GM21423 (cell line): Measurements from ENCODE around the gene BAMBI.
"Not testable (repeated sequence)": the region's sequence is repeated elsewhere in the genome, so short reads cannot be mapped to it uniquely, and the experiment has no call there.

Source experiments
- ATAC-seq: cut with Tn5 transposase; IDR thresholded peaks from one replicate; pipeline ENCODE4 v1.9.1; 2021; ENCODE audit warnings: mild to moderate bottlenecking, moderate library complexity; ENCODE audit not compliant: unreplicated experiment

BAMBI gene, protein sequence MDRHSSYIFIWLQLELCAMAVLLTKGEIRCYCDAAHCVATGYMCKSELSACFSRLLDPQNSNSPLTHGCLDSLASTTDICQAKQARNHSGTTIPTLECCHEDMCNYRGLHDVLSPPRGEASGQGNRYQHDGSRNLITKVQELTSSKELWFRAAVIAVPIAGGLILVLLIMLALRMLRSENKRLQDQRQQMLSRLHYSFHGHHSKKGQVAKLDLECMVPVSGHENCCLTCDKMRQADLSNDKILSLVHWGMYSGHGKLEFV

DNA sequence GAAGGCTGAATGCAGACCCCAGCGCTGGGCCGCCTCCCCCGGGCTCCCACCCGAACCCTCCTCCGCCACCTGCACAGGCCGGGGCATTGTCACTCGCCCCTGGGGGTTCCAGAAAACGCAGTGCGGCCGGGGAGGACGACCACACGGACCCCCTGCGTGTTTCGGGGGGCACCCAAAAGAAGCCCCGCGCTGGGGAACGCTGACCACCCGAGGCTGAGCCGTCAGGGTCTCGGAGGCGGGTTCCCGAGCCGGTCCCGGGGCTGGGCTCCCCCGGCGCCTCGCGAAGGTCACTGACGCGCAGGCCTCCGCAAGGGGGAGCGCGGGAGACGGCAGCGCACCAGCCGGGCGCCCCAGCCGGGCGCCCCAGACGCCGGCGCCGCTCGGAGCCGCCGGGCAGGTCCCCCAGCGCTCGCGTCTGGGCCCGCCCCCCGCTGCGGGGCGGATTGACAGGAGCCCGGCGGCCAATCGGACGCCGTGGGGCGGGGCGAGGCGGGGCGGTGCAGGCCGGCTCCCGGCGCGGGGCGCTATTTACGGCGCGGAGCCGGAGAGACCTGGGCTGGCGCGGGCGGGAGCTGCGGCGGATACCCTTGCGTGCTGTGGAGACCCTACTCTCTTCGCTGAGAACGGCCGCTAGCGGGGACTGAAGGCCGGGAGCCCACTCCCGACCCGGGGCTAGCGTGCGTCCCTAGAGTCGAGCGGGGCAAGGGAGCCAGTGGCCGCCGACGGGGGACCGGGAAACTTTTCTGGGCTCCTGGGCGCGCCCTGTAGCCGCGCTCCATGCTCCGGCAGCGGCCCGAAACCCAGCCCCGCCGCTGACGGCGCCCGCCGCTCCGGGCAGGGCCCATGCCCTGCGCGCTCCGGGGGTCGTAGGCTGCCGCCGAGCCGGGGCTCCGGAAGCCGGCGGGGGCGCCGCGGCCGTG lies at the start of gene BAMBI:
Gene BAMBI (plus strand): TSS at position 554 of the 920 bp plus-strand sequence. CDS start 377 bp downstream, outside the sequence.
- ATAC-seq: peak; percentile 97

DNA sequence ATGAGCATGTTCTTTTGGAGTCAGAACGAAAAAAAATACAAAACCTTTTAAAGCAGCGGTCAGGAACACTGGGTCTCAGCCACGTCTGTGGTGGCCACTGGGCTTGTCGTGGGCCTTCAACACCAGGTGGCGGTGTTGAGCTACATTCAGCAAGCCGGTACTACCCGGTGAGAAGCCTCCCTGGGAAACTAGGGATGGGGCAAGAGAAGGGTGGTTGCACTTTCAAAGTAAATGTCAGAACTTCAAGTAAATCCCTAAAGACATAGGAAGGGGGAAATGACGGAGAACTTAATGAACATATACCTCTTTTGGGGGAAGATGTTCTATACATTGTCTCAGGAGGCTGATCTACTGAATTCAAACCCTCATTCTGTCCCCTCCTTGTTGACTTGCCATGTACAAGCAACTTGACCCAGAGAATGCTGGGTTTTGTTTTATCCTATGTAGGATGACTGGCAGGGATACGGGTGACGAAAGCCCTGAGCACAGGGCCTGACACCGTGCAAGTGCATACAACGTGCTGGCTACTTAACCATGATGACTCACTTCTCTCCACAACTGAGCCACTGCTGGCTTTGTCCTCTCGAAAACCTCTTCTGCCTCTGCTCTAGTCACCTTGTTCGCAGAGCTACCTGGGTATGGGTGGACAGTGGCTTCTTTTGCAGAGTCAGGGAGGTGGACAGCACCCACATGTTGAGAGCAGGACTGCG lies 49.0 kb upstream of the BAMBI start:
- peak; percentile 61 for ATAC-seq

DNA sequence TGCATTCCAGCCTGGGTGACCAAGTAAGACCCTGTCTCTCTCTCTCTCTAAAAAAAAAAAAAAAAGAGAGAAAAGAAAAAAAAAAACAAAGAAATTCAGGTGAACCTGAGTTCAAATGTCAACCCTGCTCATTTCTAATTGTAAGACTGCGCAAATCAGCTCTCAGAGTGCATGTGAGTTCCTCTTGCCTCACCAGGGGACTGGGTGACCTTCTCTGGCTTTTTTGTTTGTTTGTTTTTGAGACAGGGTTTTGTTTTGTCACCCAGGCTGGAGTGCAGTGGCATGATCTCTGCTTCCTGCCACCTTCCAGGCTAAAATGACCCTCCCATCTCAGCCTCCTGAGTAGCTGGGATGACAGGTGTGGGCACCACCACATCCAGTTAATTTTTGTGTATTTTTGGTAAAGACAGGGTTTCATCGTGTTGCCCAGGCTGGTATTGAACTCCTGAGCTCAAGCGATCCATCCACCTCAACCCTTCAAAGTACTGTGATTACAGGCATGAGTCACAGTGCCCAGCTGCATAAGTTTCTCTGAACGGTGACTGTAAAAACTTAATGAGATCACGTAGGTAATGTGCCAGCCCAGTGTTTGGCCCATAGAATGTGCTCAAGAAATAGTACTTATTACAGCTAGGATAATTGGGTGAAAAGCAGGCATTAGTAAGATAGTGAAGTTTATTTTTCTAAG lies 45.3 kb upstream of the BAMBI start:
- no peak for ATAC-seq

DNA sequence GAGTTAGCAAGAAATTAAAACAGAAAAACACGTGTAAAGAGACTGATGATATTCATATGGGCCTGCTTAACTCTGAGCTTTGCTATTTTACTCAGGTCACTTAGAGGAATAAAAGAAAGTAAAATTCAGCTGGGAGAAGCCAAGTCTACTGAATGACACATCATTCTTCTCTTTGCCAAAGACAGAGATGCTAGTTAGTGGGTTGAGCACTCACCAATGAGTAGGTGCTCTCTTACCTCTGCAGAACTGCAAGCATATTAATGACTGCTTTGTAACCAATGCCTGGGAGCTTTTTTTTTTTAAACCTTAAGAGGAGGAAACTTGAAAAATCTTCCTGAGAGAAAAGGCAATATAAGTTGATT lies 44.8 kb upstream of the BAMBI start:
- no peak for ATAC-seq

DNA sequence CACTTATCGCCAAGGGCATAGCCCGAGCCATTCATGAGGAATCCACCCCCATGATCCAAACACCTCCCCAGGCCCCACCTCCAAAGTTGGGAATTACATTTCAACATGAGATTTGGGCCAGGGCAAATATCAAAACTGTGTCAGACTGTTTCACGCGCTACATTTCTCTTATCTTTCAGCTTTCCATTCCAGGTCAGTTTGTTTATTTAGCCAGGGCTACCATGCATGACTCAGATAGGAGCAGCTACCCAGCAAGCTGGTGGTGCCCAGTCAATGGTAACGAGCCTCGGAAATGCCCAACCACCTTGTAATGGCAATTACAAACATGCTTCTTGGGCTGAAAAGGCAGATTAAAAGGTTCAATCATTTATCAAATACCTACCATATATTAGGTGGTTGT lies 43.6 kb upstream of the BAMBI start:
- ATAC-seq: no peak

DNA sequence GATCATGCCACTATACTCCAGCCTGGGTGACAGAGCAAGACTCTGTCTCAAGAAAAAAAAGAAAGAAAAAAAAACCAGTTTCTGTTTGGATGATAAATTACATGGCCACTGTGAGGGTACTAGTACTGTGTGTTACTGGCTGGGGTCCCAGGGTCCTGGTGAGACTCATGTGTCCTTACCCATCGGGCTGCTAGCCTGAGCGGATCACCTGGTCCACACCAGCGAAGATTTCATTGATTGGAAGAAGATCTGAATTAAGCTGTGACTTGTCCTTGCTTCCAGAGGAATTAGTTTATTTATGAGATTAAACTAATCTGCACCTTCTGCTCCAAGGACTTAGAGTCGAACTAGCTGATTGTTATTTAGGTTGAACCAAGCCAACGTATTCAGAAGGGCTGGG lies 40.0 kb upstream of the BAMBI start:
- no peak for ATAC-seq

DNA sequence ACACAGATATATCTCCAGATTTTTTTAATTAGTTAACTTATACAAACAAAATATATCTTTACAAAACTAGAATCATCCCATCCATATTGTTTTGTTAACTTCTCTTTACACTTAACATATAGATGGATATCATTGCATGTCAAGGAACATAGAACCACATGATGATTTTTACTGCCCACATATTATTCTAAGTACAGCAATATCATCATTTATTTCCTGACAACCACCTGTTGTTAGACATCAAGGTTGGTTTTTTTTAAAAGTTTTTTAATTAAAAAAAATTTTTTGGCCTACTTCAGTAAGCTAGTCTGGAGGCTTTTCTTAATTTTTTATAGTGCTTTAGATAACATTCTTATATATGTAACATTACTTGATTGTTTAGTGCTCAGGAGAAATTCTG lies 38.9 kb upstream of the BAMBI start:
- no peak for ATAC-seq

DNA sequence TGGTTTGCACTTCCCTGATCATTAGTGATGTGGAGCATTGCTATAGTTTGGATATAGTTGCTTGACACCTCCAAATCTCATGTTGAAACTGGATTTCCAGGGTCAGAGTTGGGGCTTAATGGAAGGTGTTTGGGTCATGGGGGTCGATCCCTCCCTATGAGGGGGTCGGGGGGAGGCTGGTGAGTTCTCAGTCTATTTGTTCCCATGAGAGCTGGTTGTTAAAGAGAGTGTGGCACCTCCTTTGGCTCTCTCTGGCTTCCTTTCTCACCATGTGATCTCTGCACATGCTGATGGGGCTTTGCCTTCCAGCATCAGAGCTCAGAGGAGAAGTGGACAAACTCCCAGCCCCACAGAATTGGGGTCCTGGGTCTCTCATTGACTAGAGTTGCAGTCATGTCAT lies 36.8 kb upstream of the BAMBI start:
- ATAC-seq: no peak

DNA sequence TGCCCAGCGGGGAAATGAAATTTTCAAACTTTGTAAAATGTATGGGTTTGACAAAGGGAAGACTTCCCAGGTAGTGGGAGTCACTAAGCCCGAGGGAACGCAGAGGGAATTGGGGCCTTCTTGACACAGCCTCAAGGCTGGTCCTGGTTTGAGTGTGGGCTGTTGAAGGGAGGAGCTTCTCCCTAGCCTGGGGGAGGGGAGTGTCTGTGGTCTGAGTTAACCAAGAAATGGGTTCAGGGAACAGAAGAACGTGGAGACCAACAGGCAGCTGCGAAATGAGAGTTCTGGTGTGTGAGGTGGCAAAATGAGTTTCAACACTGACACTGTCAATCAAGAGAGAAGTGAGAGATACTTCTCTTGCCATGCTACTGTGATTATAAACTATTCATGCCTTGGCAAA lies 32.7 kb upstream of the BAMBI start:
- no peak for ATAC-seq

DNA sequence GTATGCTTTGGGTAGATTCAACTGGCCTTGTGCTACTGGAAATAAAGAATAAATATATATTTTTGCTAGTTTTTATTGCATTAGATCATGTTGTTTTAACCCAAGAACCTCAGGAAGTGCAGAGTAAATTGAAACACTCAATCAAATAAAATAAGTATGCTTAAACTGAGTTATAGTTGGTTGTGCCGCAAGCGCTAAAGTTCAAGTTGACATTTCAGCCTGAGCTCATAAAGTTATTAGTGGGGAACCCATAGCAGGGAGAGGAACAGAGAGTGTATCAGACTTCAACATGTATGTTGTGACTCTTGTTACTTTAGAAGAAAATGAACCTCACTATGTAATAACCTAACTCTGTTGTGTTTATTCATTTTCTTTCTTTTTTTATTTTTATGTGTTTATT lies 25.2 kb upstream of the BAMBI start:
- ATAC-seq: no peak

DNA sequence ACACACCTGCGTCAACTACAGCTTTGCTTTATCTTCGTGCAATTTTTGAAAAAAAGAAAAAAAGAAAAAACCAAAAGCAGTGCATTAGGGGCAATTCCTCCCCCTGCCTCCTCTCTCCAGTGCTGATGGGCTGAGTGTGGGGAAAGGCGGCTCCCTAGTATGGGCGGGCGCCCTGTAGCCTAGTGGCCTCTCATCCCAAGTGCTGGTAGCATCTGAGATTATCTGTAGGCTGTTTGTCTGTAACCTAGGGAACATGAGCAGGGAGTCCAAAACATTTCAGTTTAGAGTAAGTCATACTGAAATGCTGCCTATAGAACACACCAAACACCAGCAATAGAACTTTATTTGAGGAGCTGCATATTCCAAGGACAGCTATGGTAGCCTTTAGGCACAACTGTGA lies 24.6 kb upstream of the BAMBI start:
- ATAC-seq: no peak

DNA sequence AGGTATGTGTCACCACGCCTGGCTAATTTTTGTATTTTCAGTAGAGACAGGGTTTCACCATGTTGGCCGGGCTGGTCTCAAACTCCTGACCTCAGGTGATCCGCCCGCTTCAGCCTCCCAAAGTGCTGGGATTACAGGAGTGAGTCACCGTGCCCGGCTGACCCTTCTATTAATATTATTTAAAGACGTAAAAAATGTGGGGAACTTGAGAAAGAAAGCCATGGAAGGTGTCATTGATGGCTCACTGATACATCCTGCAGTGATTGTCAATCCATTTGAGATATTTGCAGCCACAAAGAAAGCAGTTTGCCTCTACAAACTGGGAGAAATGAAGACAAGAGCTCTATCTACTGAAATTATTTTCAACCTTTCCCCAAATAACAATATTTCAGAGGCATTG lies 18.5 kb upstream of the BAMBI start:
- not testable (repeated sequence) for ATAC-seq

DNA sequence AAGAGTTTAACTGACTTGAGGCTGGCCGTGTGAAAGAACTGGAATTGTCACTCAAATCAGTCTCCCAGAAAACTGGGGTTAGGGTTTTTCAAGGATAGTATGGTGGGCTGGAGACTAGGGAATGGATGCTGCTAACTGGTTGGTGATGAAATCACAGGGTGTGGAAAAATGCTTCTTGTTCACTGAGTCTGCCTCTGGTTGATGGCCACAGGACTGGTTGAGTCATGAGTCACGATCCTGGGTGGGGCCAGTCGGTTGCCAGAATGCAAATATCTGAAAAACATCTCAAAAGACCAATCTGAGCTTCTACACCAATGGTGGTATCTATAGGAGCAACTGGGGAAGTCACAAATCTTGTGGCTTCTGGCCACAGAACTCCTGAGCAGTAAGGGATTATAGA lies 16.3 kb upstream of the BAMBI start:
- ATAC-seq: no peak

DNA sequence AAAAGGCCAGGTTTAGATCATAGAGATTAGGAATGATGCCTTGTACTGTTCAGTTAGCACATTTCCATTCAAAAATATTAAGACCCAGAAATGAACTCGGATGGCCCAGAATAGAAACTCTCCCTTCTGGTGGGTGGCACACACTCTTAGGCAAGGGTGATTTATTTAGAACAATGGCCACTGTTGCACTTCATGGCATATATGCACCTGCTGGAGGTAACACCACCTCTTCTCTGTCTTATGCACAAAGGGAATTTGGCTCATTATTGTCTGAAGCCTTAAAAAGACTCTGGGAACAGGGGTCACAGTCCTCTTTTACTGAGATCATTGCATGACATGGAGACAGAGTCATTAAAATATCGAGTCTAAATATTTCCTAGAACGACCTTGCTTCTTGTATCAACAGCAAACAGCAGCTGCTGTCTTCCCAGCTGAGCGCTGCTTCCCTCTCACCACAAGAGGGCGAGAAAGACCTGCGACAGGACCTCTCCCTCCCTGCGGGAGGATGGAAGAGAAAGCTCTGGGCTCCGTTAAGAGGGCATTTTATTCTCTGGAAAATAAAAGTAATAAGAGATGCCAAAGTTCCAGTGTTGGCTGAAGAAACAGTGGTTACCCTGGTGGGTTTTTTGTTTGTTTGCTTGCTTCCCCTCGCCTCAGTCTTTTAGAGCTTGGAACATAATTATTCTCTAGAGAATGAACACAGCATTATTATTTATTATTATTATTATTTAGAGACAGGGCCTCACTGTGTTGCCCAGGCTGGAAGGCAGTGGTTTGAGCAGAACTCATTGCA lies 13.5 kb upstream of the BAMBI start:
- peak; percentile 82 for ATAC-seq

DNA sequence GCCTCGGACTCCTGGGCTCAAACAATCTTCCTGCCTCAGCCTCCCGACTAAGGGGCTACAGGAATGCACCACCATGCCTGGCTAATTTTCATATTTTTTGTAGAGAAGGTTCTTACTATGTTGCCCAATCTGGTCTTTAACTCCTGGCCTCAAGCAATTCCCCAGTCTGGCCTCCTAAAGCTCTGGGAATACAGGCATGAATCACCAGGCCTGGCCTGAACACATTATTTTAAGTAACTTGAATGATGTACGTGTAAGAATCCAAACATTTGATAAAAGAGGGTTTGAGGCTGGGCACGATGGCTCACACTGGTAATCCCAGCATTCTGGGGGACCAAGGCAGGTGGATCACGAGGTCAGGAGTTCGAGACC lies 13.0 kb upstream of the BAMBI start:
- no peak for ATAC-seq

DNA sequence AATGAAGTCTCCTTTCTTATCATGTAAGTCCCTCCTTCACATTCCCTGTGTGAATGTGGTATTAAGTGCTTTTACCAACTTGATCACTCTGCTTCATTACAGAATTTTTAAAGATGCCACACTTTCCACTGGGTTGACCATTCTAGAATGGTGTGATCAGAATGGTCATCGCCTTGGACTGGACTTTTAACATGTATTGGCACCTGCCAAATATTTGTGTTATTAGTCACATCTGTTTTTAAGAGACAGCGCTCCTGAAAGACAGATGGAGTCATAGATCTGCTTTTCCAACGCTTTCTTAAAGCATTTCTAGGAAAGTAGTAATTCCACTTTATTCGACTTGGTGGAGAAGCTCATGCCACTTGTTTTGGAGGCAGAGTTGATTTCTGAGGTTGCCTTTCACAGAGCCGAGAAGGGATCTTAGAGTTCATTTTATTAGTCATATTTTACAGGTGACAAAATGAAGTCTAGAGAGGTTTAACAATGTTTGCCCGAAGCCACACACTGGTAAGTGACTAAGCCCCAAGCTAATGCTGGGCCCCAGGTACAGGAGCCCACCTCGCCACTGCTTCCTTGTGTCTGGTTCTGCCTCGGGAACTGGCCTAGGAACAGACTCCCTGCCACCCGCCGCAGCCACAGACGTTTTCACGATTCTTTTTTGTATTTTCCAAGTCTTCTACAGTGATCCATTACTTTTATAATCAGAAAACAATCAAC lies 10.4 kb upstream of the BAMBI start:
- no peak for ATAC-seq

DNA sequence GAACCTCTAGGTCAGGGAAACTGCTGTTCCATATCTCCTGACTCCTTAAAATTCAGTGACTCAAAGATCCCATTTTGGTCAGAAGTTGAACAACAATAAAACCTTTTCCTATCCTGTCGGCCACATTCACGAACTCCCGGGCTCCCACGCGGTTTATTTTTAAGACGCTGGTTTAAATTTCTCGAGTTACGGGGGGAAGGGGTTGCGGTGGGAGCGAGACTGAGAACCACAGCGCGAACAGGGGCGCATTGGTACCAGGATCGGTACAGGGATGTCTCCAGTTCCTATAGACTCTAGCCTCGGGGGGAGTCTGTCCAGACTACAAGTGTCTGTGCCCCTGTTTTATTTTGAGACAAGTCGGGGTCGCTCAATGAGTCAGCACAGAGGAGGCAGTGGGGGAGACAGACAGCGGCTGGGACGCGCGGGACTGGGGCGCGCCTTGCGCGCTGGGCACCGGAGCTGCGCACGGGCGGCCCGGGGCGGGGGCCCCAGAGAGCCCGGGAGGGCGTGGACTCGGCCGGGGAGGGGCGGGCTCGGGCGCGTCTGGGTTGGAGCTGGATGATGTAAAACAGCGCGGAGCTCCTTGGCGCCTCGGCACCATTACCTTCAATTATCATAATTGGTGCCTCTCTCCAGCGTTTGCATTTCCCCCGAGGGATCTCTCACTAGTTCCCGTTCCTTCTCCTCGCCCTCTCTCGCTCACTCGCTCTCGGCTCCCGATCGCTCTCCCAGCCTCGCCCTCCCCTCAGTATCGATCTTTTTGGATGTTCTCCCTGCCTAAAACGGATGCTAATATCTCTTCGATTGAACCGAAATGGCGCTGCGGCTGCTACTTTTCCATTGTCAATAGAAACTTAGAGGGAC lies 8.7 kb upstream of the BAMBI start:
- no peak for ATAC-seq

DNA sequence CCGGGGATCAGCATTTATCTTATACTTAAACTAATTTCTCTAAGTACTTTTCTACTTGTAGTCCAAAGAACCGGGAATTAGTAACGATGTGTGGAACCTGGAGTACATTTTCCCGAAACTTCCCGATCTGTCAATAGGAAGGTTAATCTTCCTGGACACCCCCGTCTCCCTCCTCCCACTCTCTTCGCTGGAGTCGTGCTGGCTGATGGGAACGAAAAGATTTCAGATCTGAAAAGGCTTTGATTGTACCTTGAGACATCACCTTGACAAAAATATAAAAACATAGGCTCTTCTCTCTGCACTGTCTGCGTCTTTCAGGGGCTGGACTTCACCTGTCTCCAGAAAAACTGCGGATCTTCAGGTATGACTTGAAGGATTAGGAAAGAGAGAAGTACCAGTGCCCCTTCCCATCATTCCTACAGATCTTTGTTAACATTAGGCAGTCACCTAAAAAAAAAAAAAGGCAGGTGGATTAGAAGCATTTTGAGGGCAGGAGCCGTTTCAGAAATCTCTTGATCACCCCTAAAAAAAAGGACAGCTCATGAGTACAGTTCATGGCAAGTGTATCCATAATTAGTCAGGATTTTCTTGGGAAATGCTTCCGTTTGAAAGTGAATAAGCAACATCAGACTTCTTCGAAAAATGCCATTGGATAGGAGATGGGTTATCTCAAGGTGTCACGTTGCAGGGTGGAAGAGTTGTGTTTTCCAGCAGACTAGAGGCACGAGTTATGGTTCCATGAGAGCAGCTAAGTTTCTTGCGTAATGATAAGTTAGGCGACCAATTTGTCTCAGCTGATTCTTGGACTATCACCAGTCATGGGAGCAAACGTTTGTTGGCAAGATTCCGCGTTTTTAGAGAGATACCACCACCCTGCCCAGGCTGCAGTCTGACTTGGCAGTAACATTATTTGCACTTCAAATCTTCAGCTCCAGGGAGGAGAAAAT lies 7.8 kb upstream of the BAMBI start:
- ATAC-seq: no peak
